Neural crest cell (in vitro differentiated cells): Measurements from ENCODE around the gene ZNF615. TPM values are rescaled to one million over a fixed set of nuclear protein-coding genes. Genes with fewer than 3 reads are reported as not detected.

Source experiments
- DNase-seq: peaks from one replicate; pipeline ENCODE4 v3.0.0; 2021; ENCODE audit warnings: low read depth, mixed read lengths, low spot score
- H3K27ac Mint-ChIP-seq: one replicate; pipeline ENCODE4 v1.8.0; 2021; ENCODE audit warnings: mild to moderate bottlenecking, mixed read lengths; ENCODE audit not compliant: unreplicated experiment
- H3K27me3 Mint-ChIP-seq: 2 replicates; pipeline ENCODE4 v1.8.0; 2021; ENCODE audit warnings: low read depth, mild to moderate bottlenecking, mixed read lengths
- H3K36me3 Mint-ChIP-seq: 2 replicates; pipeline ENCODE4 v1.8.0; 2021; ENCODE audit warnings: low read depth, mild to moderate bottlenecking, mixed read lengths
- H3K4me1 Mint-ChIP-seq: 2 replicates; pipeline ENCODE4 v1.8.0; 2021; ENCODE audit warnings: mixed read lengths
- H3K4me3 Mint-ChIP-seq: one replicate; pipeline ENCODE4 v1.8.0; 2021; ENCODE audit warnings: mild to moderate bottlenecking, mixed read lengths
- H3K9me3 Mint-ChIP-seq: 2 replicates; pipeline ENCODE4 v1.8.0; 2021; ENCODE audit warnings: mixed read lengths
- total RNA-seq: library from RNA; stranded (reverse); gene quantifications from 2 replicates; pipeline ENCODE4 v1.2.1, GENCODE V29; 2021
- TF ChIP-seq, protein P1 (sequence below): fragments of 200-600 bp; sonication (generic); conservative IDR thresholded peaks from 2 replicates; pipeline ENCODE4 v1.5.0; 2021; ENCODE audit warnings: antibody characterized with exemption, mild to moderate bottlenecking

Gene ZNF615
- total RNA-seq, 1 donor from 2014 or later, result 11.0 TPM

DNA sequence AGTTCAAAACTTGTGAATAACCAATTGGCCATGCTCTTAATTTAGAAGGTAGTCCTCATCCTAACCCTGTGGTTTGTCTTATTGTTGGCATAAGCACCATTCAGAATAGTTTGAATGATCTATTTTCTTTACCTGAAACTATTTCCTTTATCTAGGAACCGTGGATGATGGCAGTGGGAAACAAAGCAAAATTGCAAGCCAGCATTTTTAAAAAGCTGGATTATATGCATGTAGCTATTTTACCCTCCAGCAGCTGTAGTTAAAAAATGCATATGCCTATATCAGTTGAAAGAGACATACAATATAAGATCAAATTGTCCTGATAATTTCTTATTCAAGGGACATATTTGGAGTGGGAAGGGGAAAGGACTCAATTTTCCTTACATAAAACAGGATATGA, 61.4 kb downstream of the ZNF615 start:
- Mint-ChIP-seq H3K27ac (no peak overlapping the region), H3K4me1 (no peaks in the 10 kb centered on the region), H3K4me3 (no peak overlapping the region), H3K36me3 (peaks cover 77% of the 10 kb centered on the region), H3K9me3 (peaks cover 41% of the 10 kb centered on the region), H3K27me3 (no peaks in the 10 kb centered on the region)
- DNase-seq, result no peak
- TF ChIP-seq, protein P1, sequence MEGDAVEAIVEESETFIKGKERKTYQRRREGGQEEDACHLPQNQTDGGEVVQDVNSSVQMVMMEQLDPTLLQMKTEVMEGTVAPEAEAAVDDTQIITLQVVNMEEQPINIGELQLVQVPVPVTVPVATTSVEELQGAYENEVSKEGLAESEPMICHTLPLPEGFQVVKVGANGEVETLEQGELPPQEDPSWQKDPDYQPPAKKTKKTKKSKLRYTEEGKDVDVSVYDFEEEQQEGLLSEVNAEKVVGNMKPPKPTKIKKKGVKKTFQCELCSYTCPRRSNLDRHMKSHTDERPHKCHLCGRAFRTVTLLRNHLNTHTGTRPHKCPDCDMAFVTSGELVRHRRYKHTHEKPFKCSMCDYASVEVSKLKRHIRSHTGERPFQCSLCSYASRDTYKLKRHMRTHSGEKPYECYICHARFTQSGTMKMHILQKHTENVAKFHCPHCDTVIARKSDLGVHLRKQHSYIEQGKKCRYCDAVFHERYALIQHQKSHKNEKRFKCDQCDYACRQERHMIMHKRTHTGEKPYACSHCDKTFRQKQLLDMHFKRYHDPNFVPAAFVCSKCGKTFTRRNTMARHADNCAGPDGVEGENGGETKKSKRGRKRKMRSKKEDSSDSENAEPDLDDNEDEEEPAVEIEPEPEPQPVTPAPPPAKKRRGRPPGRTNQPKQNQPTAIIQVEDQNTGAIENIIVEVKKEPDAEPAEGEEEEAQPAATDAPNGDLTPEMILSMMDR, result no peak

DNA sequence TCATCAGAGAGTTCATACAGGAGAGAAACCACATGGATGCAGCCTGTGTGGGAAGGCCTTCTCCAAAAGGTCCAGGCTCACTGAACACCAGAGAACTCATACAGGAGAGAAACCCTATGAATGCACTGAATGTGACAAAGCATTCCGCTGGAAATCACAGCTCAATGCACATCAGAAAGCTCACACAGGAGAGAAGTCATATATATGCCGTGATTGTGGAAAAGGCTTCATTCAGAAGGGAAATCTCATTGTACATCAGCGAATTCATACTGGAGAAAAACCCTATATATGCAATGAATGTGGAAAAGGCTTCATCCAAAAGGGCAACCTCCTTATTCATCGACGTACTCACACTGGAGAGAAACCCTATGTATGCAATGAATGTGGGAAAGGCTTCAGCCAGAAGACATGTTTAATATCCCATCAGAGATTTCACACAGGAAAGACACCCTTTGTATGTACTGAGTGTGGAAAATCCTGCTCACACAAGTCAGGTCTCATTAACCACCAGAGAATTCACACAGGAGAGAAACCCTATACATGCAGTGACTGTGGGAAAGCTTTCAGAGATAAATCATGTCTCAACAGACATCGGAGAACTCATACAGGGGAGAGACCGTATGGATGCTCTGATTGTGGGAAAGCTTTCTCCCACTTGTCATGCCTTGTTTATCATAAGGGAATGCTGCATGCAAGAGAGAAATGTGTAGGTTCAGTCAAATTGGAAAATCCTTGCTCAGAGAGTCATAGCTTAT, 63.0 kb downstream of the ZNF615 start:
- Mint-ChIP-seq H3K36me3 (peaks cover 84% of the 10 kb centered on the region), H3K4me1 (no peaks in the 10 kb centered on the region), H3K27ac (no peak overlapping the region), H3K9me3 (peaks cover 43% of the 10 kb centered on the region), H3K27me3 (no peaks in the 10 kb centered on the region), H3K4me3 (no peak overlapping the region)
- no peak for DNase-seq
- TF ChIP-seq, protein P1, result no peak

Other genes with a start within 250 kb of the ZNF615 start
- not detected in 2 replicates for gene FPR2, start 247.0 kb downstream of the ZNF615 start, total RNA-seq
- gene FPR3, start 213.1 kb downstream of the ZNF615 start, total RNA-seq, result not detected in 2 replicates
- 15.7 and 20.4 TPM in 2 replicates for gene ZNF577, start 120.3 kb downstream of the ZNF615 start, total RNA-seq
- gene ZNF649, start 103.2 kb downstream of the ZNF615 start, total RNA-seq, result 33.7 TPM in 2 replicates
- gene ZNF613, start 80.7 kb downstream of the ZNF615 start, total RNA-seq, result 6.3 and 8.7 TPM in 2 replicates
- gene ZNF350, start 21.4 kb downstream of the ZNF615 start, total RNA-seq, result 6.5 and 6.9 TPM in 2 replicates
- 11.5 and 12.5 TPM in 2 replicates for gene ZNF614, start 20.2 kb upstream of the ZNF615 start, total RNA-seq
- 19.9 and 22.5 TPM in 2 replicates for gene ZNF432, start 40.6 kb upstream of the ZNF615 start, total RNA-seq
- 14.3 and 16.4 TPM in 2 replicates for gene ZNF841, start 87.6 kb upstream of the ZNF615 start, total RNA-seq
- gene ZNF616, start 131.7 kb upstream of the ZNF615 start, total RNA-seq, result 18.9 and 25.2 TPM in 2 replicates
- gene ZNF836, start 163.4 kb upstream of the ZNF615 start, total RNA-seq, result 11.6 and 11.9 TPM in 2 replicates
- gene PPP2R1A, start 181.8 kb upstream of the ZNF615 start, total RNA-seq, result 422 TPM in 2 replicates